Limb (tissue), 2 donors: ENCODE results near the gene TP53BP2.
"Not testable (repeated sequence)": the region's sequence is repeated elsewhere in the genome, so short reads cannot be mapped to it uniquely, and the experiment has no call there.

Experiments
- DNase-seq, 2 donors: peaks; one replicate each; pipeline ENCODE4 v3.0.0-alpha.2; 2016; ENCODE audit errors: extremely low spot score in 2 of 2

TP53BP2 gene

DNA sequence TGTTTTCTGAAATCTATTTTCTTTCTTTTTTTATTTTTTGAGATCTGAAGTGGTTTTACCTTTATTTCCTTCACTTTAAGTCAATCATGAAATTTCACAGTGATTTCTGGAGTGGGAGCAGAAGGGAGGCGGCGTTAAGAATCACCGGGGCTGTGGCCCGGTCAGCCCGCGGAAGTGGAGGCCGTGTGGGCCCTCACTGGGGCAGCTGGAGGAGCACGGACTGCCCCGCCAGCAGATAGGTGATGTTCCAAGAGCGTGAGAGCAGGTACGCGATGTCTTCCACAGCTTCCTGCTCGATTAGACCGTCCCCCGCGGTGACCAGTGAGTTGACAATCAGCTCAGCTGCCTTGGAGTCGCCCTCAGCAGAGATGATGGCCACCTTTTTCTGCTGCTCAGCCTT, 10.6 kb upstream of the TP53BP2 start:
- DNase-seq: no peak

GRCh38 chr1:223853748-223854147, 8.0 kb upstream of the TP53BP2 start:
- no peak for DNase-seq

- DNase-seq: no peak
Measured at GRCh38 chr1:223853275-223853674, 7.5 kb upstream of the TP53BP2 start.

GRCh38 chr1:223852337-223852736, 6.6 kb upstream of the TP53BP2 start:
- DNase-seq: no peak

GRCh38 chr1:223849352-223850254, 3.9 kb upstream of the TP53BP2 start:
- no peak for DNase-seq

GRCh38 chr1:223848536-223848935, 2.8 kb upstream of the TP53BP2 start:
- DNase-seq: no peak

DNA sequence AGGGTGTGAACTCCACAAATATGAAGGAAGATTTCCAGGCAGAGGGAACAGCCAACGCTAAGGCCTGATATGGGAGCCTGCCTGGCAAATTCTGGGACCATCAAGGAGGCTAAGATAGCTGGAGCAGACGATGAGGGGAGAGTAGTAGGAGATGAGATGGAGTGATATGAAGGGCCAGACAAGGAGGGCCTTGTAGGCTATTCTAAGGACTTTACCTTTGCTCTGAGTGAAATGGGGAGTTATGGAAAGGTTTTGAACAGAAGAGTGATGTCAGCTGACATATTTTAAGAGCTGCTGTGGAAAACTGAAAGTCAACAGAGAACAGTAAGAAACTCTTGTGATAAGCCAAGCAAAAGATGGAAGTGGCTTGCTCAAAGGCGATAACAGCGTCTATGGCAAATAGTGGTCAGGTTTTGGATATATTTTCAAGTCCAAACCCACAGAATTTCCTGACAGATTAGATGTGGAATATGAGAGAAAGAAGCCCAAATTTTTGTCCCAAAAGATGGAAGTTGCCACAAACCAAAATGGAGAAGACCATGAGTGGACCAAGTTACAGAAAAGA, 2.1 kb upstream of the TP53BP2 start:
- DNase-seq: no peak

DNA sequence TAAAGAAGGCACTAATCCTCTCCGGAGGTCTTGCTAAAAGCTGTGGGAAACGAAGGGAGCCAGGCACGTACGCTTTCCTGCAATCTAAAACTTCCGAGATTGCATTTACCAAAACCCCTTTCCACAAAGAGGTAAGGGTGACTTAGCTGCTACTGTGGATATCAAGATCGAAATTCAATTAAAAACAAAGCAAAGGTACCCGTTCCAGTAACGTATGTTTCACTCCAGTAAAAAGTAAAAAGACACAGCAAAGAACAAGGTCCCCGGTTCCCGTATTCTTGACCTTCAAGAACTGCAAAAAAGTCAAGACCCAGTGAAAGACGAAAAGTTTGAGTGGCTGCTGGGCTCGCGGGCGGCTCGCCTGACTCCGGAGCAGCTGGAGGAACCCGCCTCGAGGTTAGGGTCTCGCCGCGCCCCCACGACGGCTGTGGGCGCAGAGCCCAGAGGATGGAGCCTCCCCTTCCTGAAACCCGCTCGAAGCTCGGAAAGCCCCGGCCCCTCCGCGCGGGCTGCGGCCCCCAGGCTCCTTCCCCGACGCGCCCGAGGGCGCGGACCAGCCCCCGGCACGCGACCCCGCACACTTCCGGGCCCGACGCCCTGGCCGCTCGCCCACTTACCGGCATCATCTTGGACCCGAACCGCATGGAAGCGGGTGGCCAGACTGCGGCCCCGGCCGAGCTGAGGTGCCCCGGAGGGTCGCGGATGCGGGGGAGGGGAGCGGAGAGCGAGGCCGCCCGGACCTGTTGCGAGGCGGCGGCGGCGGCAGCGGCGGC, 524 bp downstream of the TP53BP2 start:
- DNase-seq: peak; percentile 79 to 87

DNA sequence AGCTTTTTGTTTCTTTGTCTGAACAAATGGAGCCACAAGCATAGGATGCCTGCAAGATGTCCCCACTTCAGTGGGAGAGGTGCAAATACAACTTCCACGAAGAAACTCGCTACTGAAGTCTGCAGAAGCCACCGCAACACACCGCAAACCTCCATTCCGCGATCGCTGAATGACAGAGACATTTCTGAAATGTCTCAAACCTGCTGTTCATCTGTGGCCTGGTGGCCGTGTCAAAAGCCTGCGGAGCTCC, 1.0 kb downstream of the TP53BP2 start:
- DNase-seq: peak in 1 of 2 donors; percentile 51

DNA sequence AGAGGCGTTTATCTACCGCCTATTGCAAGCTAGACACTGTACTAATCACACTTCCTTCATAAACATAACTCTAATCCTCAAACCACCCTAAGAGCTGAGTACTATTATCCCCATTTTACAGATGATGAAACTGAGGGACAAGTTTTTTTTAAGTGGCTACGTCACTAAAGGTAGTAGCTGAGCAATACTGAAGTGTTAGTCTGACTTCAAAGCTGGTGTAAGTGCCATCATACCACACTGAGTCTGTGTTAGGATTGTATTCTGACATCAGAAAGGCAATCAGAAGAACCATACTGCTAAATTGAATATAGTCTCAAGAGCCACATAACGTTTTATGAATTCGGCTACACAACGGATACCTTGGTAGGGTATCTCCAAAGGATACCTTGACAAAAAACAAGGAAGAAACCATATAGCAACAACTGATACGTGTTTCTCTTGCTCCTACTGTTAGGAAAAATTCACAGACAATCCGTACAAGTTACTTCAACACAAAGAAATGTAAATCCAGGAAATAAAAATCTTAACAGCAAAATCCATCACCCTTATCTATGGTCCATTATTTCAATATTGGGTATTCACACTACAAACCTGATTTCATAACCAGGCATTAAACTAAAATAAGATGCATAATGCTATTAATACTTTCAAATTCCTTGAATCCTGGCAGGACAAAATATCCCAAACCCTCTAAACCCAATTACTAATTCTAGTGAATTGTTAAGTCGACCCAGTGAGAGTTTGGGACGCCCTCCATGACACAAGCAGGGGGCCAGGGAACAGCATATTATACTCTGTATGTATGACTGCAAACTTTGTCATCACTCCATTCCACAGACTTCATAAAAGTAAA, 1.6 kb downstream of the TP53BP2 start:
- DNase-seq: no peak

GRCh38 chr1:223842784-223843183, 3.0 kb downstream of the TP53BP2 start:
- no peak for DNase-seq

GRCh38 chr1:223841977-223842623, 3.6 kb downstream of the TP53BP2 start:
- not testable (repeated sequence) for DNase-seq

GRCh38 chr1:223840254-223840653, 5.5 kb downstream of the TP53BP2 start:
- no peak for DNase-seq

GRCh38 chr1:223838125-223838854, 7.5 kb downstream of the TP53BP2 start:
- no peak for DNase-seq

- no peak for DNase-seq
Measured at GRCh38 chr1:223837687-223838086, 8.1 kb downstream of the TP53BP2 start.

GRCh38 chr1:223837206-223837605, 8.5 kb downstream of the TP53BP2 start:
- no peak for DNase-seq

DNA sequence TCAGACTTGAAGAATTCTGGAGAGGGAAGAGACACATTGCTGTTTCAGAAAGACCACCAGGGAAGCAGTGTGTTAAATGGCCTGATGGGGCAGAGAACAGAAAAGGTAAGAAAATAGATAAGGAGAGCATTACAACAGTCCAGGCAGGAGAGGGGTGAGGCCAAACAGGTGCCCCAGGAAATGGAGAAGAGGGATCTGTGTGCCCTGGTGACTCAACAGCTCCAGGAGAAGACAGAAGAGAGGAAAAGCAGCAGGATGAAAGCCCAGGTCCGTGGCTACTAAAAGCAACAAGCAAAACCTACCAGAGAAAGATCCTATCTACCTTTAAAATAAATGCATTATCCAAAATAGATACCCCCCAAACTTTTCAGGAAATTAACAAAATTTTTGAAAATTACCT, 9.2 kb downstream of the TP53BP2 start:
- DNase-seq: no peak

GRCh38 chr1:223835754-223836153, 10.0 kb downstream of the TP53BP2 start:
- DNase-seq: no peak

- no peak for DNase-seq
Measured at GRCh38 chr1:223834660-223835263, 11.0 kb downstream of the TP53BP2 start.

GRCh38 chr1:223833948-223834347, 11.8 kb downstream of the TP53BP2 start:
- DNase-seq: no peak
